Heart right ventricle (tissue), 16 donors: ENCODE measurements around the gene RECQL5. TPM values are rescaled to one million over a fixed set of nuclear protein-coding genes. Genes with fewer than 3 reads are reported as not detected.
A peak's percentile ranks its signal among the peaks of the same experiment; 100 is the strongest.

ENCODE experiments used
- ATAC-seq, 8 donors: fragments of 200-7000 bp; cut with Tn5 transposase; one replicate each; pipeline ENCODE4 v1.9.1; 2020; ENCODE audit warnings: mild to moderate bottlenecking in 8 of 8, moderate library complexity in 8 of 8, moderate number of reproducible peaks in 1 of 8
- DNase-seq, 2 donors: peaks; one replicate each; pipeline ENCODE4 v3.0.0-alpha.2; 2020
- H3K27ac ChIP-seq, 10 donors: fragments of 200-600 bp; sonication (generic) in 2 of 10; one replicate each; pipeline versions ENCODE4 v1.5.0 to v1.8.0; 2020 to 2022; ENCODE audit warnings: mild to moderate bottlenecking in 3 of 10
- H3K27me3 ChIP-seq, 7 donors: fragments of 200-600 bp; one replicate each; pipeline ENCODE4 v1.8.0; 2021 to 2022; ENCODE audit warnings: mild to moderate bottlenecking in 2 of 7
- H3K36me3 ChIP-seq, 9 donors: fragments of 200-600 bp; sonication (generic) in 1 of 9; one replicate each; pipeline versions ENCODE4 v1.5.0 to v1.8.0; 2020 to 2022; ENCODE audit warnings: mild to moderate bottlenecking in 2 of 9
- H3K4me1 ChIP-seq, 9 donors: fragments of 200-600 bp; sonication (generic) in 1 of 9; one replicate each; pipeline versions ENCODE4 v1.5.0 to v1.8.0; 2020 to 2022; ENCODE audit warnings: mild to moderate bottlenecking in 4 of 9
- H3K4me3 ChIP-seq, 10 donors: fragments of 200-600 bp; sonication (generic) in 2 of 10; one replicate each; pipeline versions ENCODE4 v1.5.0 to v1.8.0; 2020 to 2022; ENCODE audit warnings: mild to moderate bottlenecking in 7 of 10, moderate library complexity in 2 of 10
- H3K9me3 ChIP-seq, 11 donors: fragments of 200-600 bp in 10 of 11; sonication (generic) in 2 of 11; one replicate each; pipeline versions ENCODE4 v1.5.0 to v1.8.0; 2013 to 2022; ENCODE audit warnings: mild to moderate bottlenecking in 2 of 11, control low read depth in 1 of 11, moderate library complexity in 1 of 11
- WGBS, 2 donors: extraction: QIAGEN DNeasy Blood & Tissue Kit; methylation state at CpG; one replicate each; pipeline ENCODE4 v1.1.7; 2013; ENCODE audit warnings: inconsistent platforms in 1 of 2; 5-methylcytosine and 5-hydroxymethylcytosine counted together
- intact Hi-C, 10 donors: fragments of 100-400 bp; cut with DNase I; formaldehyde crosslinking; loops; one replicate each; pipeline versions ENCODE4 v1.11.1 to v1.14.2; 2022
- polyA plus RNA-seq, 2 donors: library from polyadenylated mRNA; stranded (reverse); fragments of 200-250 nt; gene quantifications; one replicate each; pipeline ENCODE4 v1.2.3, GENCODE V29; 2013
- total RNA-seq, 10 donors: library from RNA; stranded (reverse); fragmentation: NEBNext Ultra II Directional in 3 of 10; extraction: Animal tissue kit (Norgen Biotek cat#: 25700) in 3 of 10; gene quantifications; one replicate each; pipeline versions ENCODE4 v1.2.1 to v1.2.4, GENCODE V29; 2021 to 2023
- TF ChIP-seq, protein P1 (sequence below), 9 donors: fragments of 200-600 bp; sonication (generic) in 2 of 9; IDR thresholded peaks; one replicate each; pipeline versions ENCODE4 v1.5.0 to v1.8.0; 2021 to 2022; ENCODE audit warnings: antibody characterized with exemption in 9 of 9, mild to moderate bottlenecking in 5 of 9, moderate library complexity in 1 of 9
- donor health status: Arrhythmogenic right ventricular cardiomyopathy.
- donor health status: ischemic (EF 13 %, LVEDD 7.1; RV severe dilation, severe dysfunction).
- donor health status: healthy with polysubstance abuse.
- donor health status: DM: no; HTN: yes; CAD: no.
- donor health status: DM: no; HTN: no; CAD: no.
- donor health status: ischemic (EF 25% LVEDD 6.9; RV normal size, moderate dysfunction).
- donor health status: ischemic (EF 25% LVEDD 5.7; RV mildly dilated, moderate dysfunction).
- donor health status: healthy.
- donor health status: DM: yes; HTN: yes; CAD: no.
- donor health status: Ischemic cardiomyopathy.
- donor health status: ischemic (EF 35%, LVEDD 5.7; RV mildly dilated, moderate dysfunction).
- donor health status: nonischemic (EF 11% LVEDD 7.7; RV severe dilation, severe dysfunction).
- donor health status: DM: yes; HTN: yes; CAD: no.
- donor health status: PGD.
- donor health status: ischemic (EF 29% LVEDD 5.4; RV normal size, mild dysfunction).
- donor health status: nonischemic (EF 23%, LVEDD 6.1; RV moderate dilation, normal function).

RECQL5 gene
- total and polyA plus RNA-seq, 12 donors: 6.3 to 32.1 (median 10.7) TPM

GRCh38 chr17:75681289-75681688, 14.3 kb upstream of the RECQL5 start:
- Histone ChIP-seq H3K4me3 (no peak overlapping the region), H3K9me3 (no peaks in the 10 kb centered on the region), H3K27me3 (no peaks in the 10 kb centered on the region), H3K4me1 (peaks cover 23 to 71% (median 45%) of the 10 kb centered on the region in 9 donors), H3K27ac (peak overlapping the region in 3 of 10 donors; percentile 19 to 83 (median 74)), H3K36me3 (peaks cover 0 to 51% (median 4%) of the 10 kb centered on the region in 9 donors)
- peak in 1 of 8 donors; percentile 9 for ATAC-seq
- TF ChIP-seq, protein P1, sequence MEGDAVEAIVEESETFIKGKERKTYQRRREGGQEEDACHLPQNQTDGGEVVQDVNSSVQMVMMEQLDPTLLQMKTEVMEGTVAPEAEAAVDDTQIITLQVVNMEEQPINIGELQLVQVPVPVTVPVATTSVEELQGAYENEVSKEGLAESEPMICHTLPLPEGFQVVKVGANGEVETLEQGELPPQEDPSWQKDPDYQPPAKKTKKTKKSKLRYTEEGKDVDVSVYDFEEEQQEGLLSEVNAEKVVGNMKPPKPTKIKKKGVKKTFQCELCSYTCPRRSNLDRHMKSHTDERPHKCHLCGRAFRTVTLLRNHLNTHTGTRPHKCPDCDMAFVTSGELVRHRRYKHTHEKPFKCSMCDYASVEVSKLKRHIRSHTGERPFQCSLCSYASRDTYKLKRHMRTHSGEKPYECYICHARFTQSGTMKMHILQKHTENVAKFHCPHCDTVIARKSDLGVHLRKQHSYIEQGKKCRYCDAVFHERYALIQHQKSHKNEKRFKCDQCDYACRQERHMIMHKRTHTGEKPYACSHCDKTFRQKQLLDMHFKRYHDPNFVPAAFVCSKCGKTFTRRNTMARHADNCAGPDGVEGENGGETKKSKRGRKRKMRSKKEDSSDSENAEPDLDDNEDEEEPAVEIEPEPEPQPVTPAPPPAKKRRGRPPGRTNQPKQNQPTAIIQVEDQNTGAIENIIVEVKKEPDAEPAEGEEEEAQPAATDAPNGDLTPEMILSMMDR (IDR thresholded peaks at IDR 0.05): no peak
- 82 to 87% methylated on average over 3 of the region's 3 CpGs for WGBS, 2 donors
- intact Hi-C loops: no loop called here
- no peak for DNase-seq

DNA sequence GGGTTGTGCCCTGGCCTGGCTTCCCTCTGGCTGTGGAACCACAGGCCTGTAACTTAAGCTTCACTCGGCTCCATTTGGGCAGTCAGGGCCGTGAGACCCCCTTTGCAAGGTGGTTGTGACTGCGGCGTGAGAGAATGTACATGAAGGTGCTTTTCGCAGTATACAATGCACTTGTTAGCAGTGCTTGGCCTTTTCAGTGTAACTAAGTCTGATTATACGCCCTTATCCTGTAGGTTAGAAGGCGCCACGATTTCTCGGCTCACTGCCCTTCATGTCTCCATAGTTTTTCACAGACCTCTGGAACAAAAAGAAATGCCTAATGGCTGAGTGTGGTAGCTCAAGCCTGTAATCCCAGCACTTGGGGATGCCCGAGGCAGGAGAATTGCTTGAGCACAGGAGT, 13.5 kb upstream of the RECQL5 start:
- intact Hi-C loops: no loop called here
- no peak for ATAC-seq
- Histone ChIP-seq H3K4me1 (peaks cover 16 to 63% (median 38%) of the 10 kb centered on the region in 9 donors), H3K27ac (peak overlapping the region in 9 of 10 donors; percentile 9 to 83 (median 65)), H3K27me3 (no peaks in the 10 kb centered on the region), H3K4me3 (no peak overlapping the region), H3K9me3 (no peaks in the 10 kb centered on the region), H3K36me3 (peaks cover 0 to 60% (median 9%) of the 10 kb centered on the region in 9 donors)
- WGBS, 2 donors: 91 to 92% methylated on average over 10 of the region's 10 CpGs
- DNase-seq: no peak
- TF ChIP-seq, protein P1 (IDR thresholded peaks at IDR 0.05): no peak

- Histone ChIP-seq H3K27ac (peak overlapping the region; percentile 37 to 83 (median 62)), H3K4me3 (no peak overlapping the region), H3K9me3 (no peaks in the 10 kb centered on the region), H3K36me3 (peaks cover 0 to 66% (median 9%) of the 10 kb centered on the region in 9 donors), H3K4me1 (peaks cover 10 to 63% (median 37%) of the 10 kb centered on the region in 9 donors), H3K27me3 (no peaks in the 10 kb centered on the region)
- TF ChIP-seq, protein P1 (IDR thresholded peaks at IDR 0.05): peak in 7 of 9 donors; percentile 34 to 60 (median 48)
- 47 to 61% methylated on average over 11 of the region's 11 CpGs for WGBS, 2 donors
- DNase-seq (peak in 1 of 2 donors; percentile 46), ATAC-seq (peak; percentile 67 to 83 (median 80))
- intact Hi-C loops: loop anchor here in 7 of 10 donors (1.0 to 5.0 kb wide), 7 partner anchors 65 to 73 kb away; no protein-coding TSS in a partner anchor
Measured at GRCh38 chr17:75679706-75680211, 12.8 kb upstream of the RECQL5 start.

- 74 to 80% methylated on average over 3 of the region's 3 CpGs for WGBS, 2 donors
- H3K9me3 ChIP-seq: no peaks in the 10 kb centered on the region
- H3K27ac ChIP-seq: no peak overlapping the region
- DNase-seq: no peak
- H3K27me3 ChIP-seq: no peaks in the 10 kb centered on the region
- TF ChIP-seq, protein P1 (IDR thresholded peaks at IDR 0.05): no peak
- ATAC-seq: no peak
- H3K36me3 ChIP-seq: peaks cover 0 to 90% (median 28%) of the 10 kb centered on the region in 9 donors
- H3K4me3 ChIP-seq: no peak overlapping the region
- peaks cover 0 to 46% (median 22%) of the 10 kb centered on the region in 9 donors for H3K4me1 ChIP-seq
- intact Hi-C loops: loop anchor here in 2 of 10 donors (2.0 to 5.0 kb wide), 2 partner anchors 74 to 76 kb away; no protein-coding TSS in a partner anchor
Measured at GRCh38 chr17:75676461-75676860, 9.5 kb upstream of the RECQL5 start.
